CD4-positive, alpha-beta T cell (primary cell): ENCODE results near the gene AGAP1. TPM values are rescaled to one million over a fixed set of nuclear protein-coding genes. Genes with fewer than 3 reads are reported as not detected.

ENCODE experiments used
- ATAC-seq: fragments of 200-7000 bp; cut with Tn5 transposase; one replicate; pipeline ENCODE4 v1.10.0; 2022; ENCODE audit warnings: mild to moderate bottlenecking; ENCODE audit not compliant: poor library complexity
- CTCF ChIA-PET: fragments of 350-600 bp; sonication (Branson Sonifier 250); formaldehyde crosslinking; loops from one replicate; lab custom pipeline; 2021; ENCODE audit warnings: antibody characterized with exemption, inconsistent platforms; lab: Charles Lee
- POLR2A ChIA-PET: fragments of 350-600 bp; sonication (Branson Sonifier 250); formaldehyde crosslinking; loops from one replicate; lab custom pipeline; 2021; ENCODE audit warnings: antibody characterized with exemption, inconsistent platforms; lab: Charles Lee
- DNase-seq, 14 experiments: peaks; one replicate each; pipeline ENCODE4 v3.0.0-alpha.2; 2013 to 2020; ENCODE audit warnings: mixed read lengths in 2 of 14
- H3K27ac ChIP-seq, 2 donors: one replicate each; pipeline versions ENCODE4 v1.5.1 to v1.7.0; 2013; ENCODE audit warnings: low read length in 2 of 2, low read depth in 1 of 2, mild to moderate bottlenecking in 1 of 2
- H3K27me3 ChIP-seq, 2 experiments: 1 replicate in 1 of 2; 2 replicates in 1 of 2; pipeline versions ENCODE4 v1.6.1 to v1.7.0; 2013; ENCODE audit warnings: low read length in 2 of 2, control low read depth in 1 of 2, mild to moderate bottlenecking in 1 of 2, moderate library complexity in 1 of 2; ENCODE audit not compliant: insufficient read depth in 2 of 2, control insufficient read depth in 1 of 2
- H3K36me3 ChIP-seq: one replicate; pipeline ENCODE4 v1.6.1; 2013; ENCODE audit warnings: low read length, control low read depth; ENCODE audit not compliant: insufficient read depth
- H3K4me1 ChIP-seq: one replicate; pipeline ENCODE4 v1.6.1; 2013; ENCODE audit warnings: low read length, control low read depth; ENCODE audit not compliant: insufficient read depth
- H3K4me3 ChIP-seq: one replicate; pipeline ENCODE4 v1.5.1; 2013; ENCODE audit warnings: mild to moderate bottlenecking, low read length, moderate library complexity
- H3K9me3 ChIP-seq, 2 experiments: 1 replicate in 1 of 2; 2 replicates in 1 of 2; pipeline versions ENCODE4 v1.6.1 to v1.7.0; 2013; ENCODE audit warnings: low read length in 2 of 2, mild to moderate bottlenecking in 2 of 2, control low read depth in 1 of 2, moderate library complexity in 1 of 2; ENCODE audit not compliant: control insufficient read depth in 1 of 2, insufficient read depth in 1 of 2
- H3K27ac Mint-ChIP-seq: one replicate; pipeline ENCODE4 v1.8.0; 2020; ENCODE audit warnings: mixed read lengths
- H3K27me3 Mint-ChIP-seq: one replicate; pipeline ENCODE4 v1.8.0; 2021; ENCODE audit warnings: mixed read lengths
- H3K36me3 Mint-ChIP-seq: one replicate; pipeline ENCODE4 v1.8.0; 2021; ENCODE audit warnings: low read depth, mixed read lengths
- H3K4me1 Mint-ChIP-seq: one replicate; pipeline ENCODE4 v1.8.0; 2021; ENCODE audit warnings: low read depth, mixed read lengths
- H3K4me3 Mint-ChIP-seq: one replicate; pipeline ENCODE4 v1.8.0; 2020; ENCODE audit warnings: mild to moderate bottlenecking, mixed read lengths
- H3K9me3 Mint-ChIP-seq: one replicate; pipeline ENCODE4 v1.8.0; 2020; ENCODE audit warnings: mixed read lengths
- intact Hi-C, 2 experiments: fragments of 100-400 bp; cut with DNase I in 1 of 2; cut with micrococcal nuclease in 1 of 2; formaldehyde crosslinking; loops; one replicate each; pipeline versions ENCODE4 v1.15.1 to v1.9.0; 2023 to 2025; cut with DNase I, micrococcal nuclease
- total RNA-seq, 174 experiments: library from RNA in 2 of 174; stranded (reverse) in 2 of 174; gene quantifications; one replicate each; pipeline ENCODE4 v1.2.3 and lab custom pipeline; 2021 to 2026
- TF ChIP-seq, protein P1 (sequence below): fragments of 200-600 bp; IDR thresholded peaks from one replicate; pipeline ENCODE4 v1.8.0; 2022; ENCODE audit warnings: antibody characterized with exemption, mild to moderate bottlenecking

The AGAP1 gene
- total RNA-seq, 2 experiments from 2014 or later, result 2.6 to 3.1 TPM

DNA sequence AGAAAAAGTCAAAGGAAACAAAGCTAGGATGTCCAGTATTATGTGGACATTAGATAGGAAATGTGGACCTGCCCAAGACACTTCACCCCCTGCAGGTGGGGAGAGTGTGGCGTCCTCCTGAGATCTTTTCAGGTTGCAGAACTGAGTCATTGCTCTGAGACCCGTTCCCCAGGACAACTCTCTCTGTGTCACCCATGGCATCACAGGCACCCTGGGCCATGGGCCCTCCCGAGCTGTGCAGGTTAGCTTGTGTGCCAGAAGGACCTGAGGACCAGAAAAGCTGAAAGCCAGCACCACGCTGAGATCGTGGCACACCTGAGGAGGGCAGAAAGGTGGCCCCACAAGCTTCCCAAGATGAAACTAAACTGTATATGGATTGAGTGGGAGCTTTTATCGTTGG, 229.5 kb downstream of the AGAP1 start:
- Mint-ChIP-seq H3K4me3 (no peak overlapping the region), H3K9me3 (no peaks in the 10 kb centered on the region), H3K27me3 (peaks cover 12% of the 10 kb centered on the region), H3K36me3 (no peaks in the 10 kb centered on the region), H3K27ac (no peak overlapping the region), H3K4me1 (no peaks in the 10 kb centered on the region)
- ATAC-seq (no peak), DNase-seq (no peak)
- ChIA-PET POLR2A (no interaction called here), CTCF (no interaction called here)
- no peaks in the 10 kb centered on the region for H3K27me3 ChIP-seq
- no peaks in the 10 kb centered on the region for H3K4me1 ChIP-seq
- intact Hi-C loops, result no loop called here
- TF ChIP-seq, protein P1, sequence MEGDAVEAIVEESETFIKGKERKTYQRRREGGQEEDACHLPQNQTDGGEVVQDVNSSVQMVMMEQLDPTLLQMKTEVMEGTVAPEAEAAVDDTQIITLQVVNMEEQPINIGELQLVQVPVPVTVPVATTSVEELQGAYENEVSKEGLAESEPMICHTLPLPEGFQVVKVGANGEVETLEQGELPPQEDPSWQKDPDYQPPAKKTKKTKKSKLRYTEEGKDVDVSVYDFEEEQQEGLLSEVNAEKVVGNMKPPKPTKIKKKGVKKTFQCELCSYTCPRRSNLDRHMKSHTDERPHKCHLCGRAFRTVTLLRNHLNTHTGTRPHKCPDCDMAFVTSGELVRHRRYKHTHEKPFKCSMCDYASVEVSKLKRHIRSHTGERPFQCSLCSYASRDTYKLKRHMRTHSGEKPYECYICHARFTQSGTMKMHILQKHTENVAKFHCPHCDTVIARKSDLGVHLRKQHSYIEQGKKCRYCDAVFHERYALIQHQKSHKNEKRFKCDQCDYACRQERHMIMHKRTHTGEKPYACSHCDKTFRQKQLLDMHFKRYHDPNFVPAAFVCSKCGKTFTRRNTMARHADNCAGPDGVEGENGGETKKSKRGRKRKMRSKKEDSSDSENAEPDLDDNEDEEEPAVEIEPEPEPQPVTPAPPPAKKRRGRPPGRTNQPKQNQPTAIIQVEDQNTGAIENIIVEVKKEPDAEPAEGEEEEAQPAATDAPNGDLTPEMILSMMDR, result no peak
- no peak overlapping the region for H3K4me3 ChIP-seq
- H3K9me3 ChIP-seq, result no peaks in the 10 kb centered on the region
- H3K36me3 ChIP-seq, result no peaks in the 10 kb centered on the region
- no peak overlapping the region for H3K27ac ChIP-seq

DNA sequence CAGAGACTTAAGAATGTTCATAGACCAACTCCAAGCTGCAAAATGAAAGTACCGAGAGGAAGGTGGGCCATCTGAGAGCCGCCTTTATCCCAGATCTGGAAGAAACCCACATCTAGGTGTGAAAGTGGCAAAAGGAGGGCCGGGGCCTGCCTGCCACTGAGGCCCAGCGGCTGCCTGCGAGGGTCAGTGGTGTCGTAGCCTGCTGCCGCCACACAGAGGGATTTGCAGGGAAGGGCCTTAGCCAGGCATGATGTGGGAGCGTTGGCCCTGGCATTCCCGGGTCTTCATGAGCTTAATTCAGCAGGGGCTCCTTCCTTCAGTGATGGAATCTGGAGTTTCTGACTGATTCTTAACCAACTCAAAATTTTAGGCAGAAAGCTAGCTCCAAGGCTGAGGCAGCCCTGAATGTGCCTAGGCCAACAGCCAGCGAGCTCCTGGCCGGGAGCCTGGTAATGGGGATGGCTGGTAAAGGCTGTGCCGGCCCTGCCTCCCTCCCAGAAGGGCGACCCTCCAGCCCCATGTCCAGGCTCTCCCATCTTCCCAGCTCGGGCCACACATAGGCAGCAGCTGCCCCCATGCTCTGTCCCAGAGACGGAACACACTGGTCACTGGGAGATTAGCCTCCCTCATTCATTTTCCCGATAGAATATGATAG, 230.1 kb downstream of the AGAP1 start:
- no peaks in the 10 kb centered on the region for H3K4me1 ChIP-seq
- no peaks in the 10 kb centered on the region for H3K27me3 ChIP-seq
- H3K27ac ChIP-seq, result no peak overlapping the region
- Mint-ChIP-seq H3K9me3 (no peaks in the 10 kb centered on the region), H3K4me1 (no peaks in the 10 kb centered on the region), H3K27ac (no peak overlapping the region), H3K36me3 (no peaks in the 10 kb centered on the region), H3K27me3 (peaks cover 9% of the 10 kb centered on the region), H3K4me3 (no peak overlapping the region)
- no peaks in the 10 kb centered on the region for H3K9me3 ChIP-seq
- no peak for ATAC-seq
- intact Hi-C loops, result no loop called here
- ChIA-PET POLR2A (no interaction called here), CTCF (no interaction called here)
- no peaks in the 10 kb centered on the region for H3K36me3 ChIP-seq
- TF ChIP-seq, protein P1, result no peak
- H3K4me3 ChIP-seq, result no peak overlapping the region
- no peak for DNase-seq

- no peaks in the 10 kb centered on the region for H3K36me3 ChIP-seq
- no peaks in the 10 kb centered on the region for H3K27me3 ChIP-seq
- ATAC-seq, result no peak
- H3K4me3 ChIP-seq, result no peak overlapping the region
- TF ChIP-seq, protein P1, result no peak
- intact Hi-C loops, result no loop called here
- no peaks in the 10 kb centered on the region for H3K4me1 ChIP-seq
- Mint-ChIP-seq H3K36me3 (no peaks in the 10 kb centered on the region), H3K4me1 (no peaks in the 10 kb centered on the region), H3K9me3 (no peaks in the 10 kb centered on the region), H3K4me3 (no peak overlapping the region), H3K27ac (no peak overlapping the region), H3K27me3 (peaks cover 9% of the 10 kb centered on the region)
- H3K27ac ChIP-seq, result no peak overlapping the region
- CTCF ChIA-PET, result no interaction called here
- H3K9me3 ChIP-seq, result no peaks in the 10 kb centered on the region
- POLR2A ChIA-PET, result no interaction called here
- DNase-seq, result no peak
Measured at GRCh38 chr2:235725016-235725489, 231.2 kb downstream of the AGAP1 start.
